ENCODE results near the gene MRPL49. TPM values are rescaled to one million over a fixed set of nuclear protein-coding genes. Genes with fewer than 3 reads are reported as not detected.

Gene MRPL49
- total and polyA plus RNA-seq, 2 of the 8 experiments (the other 6 are each of a cell fraction or from before 2014, with no cell fraction given) = 54.0 to 84.8 TPM

- no peak for TF ChIP-seq NANOG (IDR thresholded peaks at IDR 0.05; ENCODE audit: insufficient read depth, low read depth, low read length, poor library complexity, severe bottlenecking)
Measured at GRCh38 chr11:65086809-65087208, 35.3 kb upstream of the MRPL49 start (continued).

All from H1 (cell line).